Breast epithelium (tissue), 3 donors: ENCODE results near the gene OR10A4.

Source experiments
- CTCF ChIP-seq, 3 donors: fragments of 450-650 bp; IDR thresholded peaks; one replicate each; pipeline ENCODE4 v1.5.1; 2016 to 2017; ENCODE audit warnings: antibody characterized with exemption in 3 of 3, mild to moderate bottlenecking in 3 of 3, moderate library complexity in 3 of 3
- POLR2A ChIP-seq: fragments of 450-650 bp; IDR thresholded peaks from one replicate; pipeline ENCODE4 v1.6.1; 2016; ENCODE audit warnings: antibody characterized with exemption, mild to moderate bottlenecking, moderate library complexity

- no peak for TF ChIP-seq CTCF (IDR thresholded peaks at IDR 0.05)
- no peak for TF ChIP-seq POLR2A
These were observed 43.1 kb upstream of the OR10A4 start for GRCh38 chr11:6833356-6833755.
